CD4-positive, alpha-beta T cell treated with Interleukin-6 at 100 ng/mL for 8 hours (primary cell): ENCODE measurements around the gene LDB2.

Source experiments
- DNase-seq: peaks from one replicate; pipeline ENCODE4 v3.0.0-alpha.2; 2020; ENCODE audit warnings: mixed read lengths, low spot score

LDB2 gene

GRCh38 chr4:16884673-16885460 lies 13.6 kb downstream of the LDB2 start:
- no peak for DNase-seq

- DNase-seq: no peak
These were observed 14.6 kb downstream of the LDB2 start for GRCh38 chr4:16883806-16884205.

DNA sequence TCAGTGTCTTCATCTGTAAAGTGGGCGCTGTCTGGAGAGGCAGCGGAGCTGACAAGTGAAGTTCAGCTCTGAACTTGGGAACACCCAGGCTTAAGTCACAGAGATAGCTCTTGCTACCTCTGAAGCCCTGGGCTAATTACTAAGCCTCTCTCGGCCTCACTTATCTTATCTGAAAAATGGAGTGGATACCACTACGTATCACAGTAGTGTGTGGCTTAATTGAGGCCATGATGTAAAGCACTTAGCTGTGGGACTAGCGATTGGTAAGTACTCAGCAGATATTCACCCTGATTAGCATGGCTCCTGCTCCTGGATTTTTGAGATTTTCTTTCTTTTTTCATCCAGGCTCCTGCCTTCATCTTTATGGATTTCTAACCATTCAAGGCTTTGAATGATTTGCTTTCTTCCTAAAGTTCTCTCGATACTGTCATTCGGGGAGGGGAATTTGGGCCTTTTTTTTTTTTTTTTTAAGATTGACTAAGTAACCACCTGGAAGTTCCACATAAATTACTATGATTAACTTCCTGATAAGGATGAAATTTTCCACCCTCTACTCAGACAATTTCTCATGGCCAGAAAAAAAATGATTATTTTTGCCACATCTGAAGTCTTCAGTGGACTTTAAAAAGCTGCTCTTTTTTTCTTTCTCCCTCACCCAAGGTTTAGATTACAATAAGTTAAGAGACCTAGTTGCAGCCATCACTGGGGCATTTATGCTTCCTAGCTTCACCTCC lies 17.1 kb downstream of the LDB2 start:
- DNase-seq: no peak

GRCh38 chr4:16875487-16875886 lies 23.0 kb downstream of the LDB2 start:
- DNase-seq: no peak

- DNase-seq: no peak
These were observed 28.7 kb downstream of the LDB2 start for GRCh38 chr4:16869594-16870245.

- DNase-seq: no peak
These were observed 29.8 kb downstream of the LDB2 start for GRCh38 chr4:16868674-16869073.

GRCh38 chr4:16867827-16868226 lies 30.6 kb downstream of the LDB2 start:
- no peak for DNase-seq

GRCh38 chr4:16866974-16867373 lies 31.5 kb downstream of the LDB2 start:
- DNase-seq: no peak

DNA sequence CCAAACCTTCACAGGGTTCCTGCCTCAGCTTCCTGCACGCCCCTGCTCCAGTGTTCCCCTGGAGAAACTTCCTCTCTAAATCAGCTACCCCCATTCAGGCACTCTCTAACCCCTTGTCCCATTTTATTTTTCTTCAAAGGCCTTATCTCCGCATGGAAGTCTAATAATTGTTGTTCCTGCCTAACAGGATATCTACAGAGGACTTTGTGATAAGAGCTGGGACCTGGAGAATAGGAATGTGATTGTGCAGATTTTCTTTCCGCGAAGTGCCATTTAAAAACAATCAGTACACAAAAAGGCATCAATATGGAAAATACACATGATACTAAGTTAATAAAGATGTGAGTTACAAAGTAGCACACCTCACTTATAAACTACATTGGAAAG lies 32.6 kb downstream of the LDB2 start:
- DNase-seq: no peak

DNA sequence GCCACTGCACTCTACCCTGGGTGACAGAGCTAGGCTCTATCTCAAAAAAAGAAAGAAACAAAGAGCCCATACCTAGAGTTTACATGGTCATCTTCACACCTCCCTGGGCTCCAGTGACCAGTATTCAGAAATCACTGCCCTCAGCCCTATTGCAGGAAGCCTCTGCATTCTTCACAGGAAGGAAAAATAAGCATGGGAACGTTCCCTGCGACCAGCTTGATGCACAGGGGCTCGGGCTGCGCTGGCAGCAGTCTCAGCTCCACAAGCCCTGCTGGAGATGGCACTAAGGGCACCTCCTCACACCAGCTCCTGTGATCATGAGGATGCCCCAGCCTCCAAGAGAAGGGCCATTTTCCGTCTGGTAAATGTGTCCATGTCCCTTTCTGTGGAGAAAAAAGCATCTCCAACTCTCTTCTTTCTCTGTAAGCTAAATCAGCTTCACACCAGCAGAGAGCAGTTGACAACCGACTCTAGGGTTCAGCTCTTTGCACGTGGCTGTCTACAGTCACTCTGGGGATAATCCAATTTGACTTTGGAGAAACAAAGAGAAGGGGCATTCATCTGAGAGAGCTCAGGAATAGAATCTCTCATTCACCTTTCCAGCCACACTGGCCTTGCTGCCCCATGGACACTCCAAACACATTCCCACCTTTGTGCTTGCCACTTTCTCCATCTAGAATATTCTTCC lies 33.1 kb downstream of the LDB2 start:
- no peak for DNase-seq

DNA sequence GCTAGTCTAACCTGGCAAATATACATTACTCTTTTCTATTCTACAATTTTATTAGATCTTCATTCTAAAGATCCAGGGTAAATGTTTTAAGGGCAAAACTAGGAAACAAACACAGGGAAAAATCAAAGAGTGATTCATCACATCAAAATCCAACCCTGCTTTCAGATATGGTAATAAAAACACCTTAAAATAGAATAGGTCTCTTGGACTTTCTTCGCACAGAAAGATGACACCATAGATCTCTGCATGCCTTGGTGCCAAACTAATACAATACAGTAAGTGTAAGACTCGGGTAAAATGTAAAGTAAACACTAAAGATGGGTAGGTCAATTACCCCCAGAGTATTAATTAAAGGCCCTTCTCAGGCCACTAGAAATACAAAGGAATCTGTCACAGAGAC lies 34.2 kb downstream of the LDB2 start:
- no peak for DNase-seq

- no peak for DNase-seq
These were observed 35.7 kb downstream of the LDB2 start for GRCh38 chr4:16862697-16863096.

DNA sequence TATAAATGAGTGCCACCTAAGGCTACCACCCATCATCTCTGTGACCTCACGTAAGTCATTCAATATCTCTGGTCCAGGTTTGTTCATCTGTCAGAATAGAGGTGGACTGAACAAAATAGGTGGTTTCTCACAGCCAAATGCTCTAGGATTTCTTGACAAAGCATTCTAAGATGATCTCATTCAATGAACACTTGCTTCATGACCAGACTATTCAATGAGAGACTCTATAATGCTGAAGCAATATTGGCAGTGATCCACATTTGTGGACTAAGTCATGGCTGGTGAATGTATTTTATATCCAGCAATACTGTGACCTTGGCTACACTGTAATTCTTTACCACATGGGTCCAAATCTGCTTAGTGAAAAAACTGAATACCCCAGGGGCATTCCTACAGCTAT lies 37.9 kb downstream of the LDB2 start:
- no peak for DNase-seq

GRCh38 chr4:16859031-16859430 lies 39.4 kb downstream of the LDB2 start:
- no peak for DNase-seq

DNA sequence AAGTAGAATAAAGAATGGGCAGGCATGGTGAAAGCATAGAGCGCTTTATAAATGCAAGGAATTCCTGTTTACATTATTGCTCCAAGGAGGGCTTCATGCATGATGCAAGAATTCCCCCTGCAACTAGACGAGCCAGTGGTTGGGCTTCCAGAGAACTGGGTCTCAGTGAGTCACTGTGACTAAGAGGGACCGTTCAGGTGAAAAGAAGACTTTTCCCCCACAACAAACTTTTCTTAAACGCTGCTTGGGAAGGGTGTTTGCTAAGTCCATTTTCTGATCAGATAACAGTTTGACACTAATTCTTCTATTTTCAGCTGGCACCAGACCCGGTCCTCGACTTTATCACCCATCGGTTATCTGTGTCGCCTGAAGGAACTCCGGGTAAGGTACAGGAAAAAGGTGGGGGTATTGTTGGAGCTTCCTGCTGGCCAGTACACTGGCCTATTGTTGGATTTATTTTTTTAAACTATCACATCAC lies 40.1 kb downstream of the LDB2 start:
- DNase-seq: no peak

DNA sequence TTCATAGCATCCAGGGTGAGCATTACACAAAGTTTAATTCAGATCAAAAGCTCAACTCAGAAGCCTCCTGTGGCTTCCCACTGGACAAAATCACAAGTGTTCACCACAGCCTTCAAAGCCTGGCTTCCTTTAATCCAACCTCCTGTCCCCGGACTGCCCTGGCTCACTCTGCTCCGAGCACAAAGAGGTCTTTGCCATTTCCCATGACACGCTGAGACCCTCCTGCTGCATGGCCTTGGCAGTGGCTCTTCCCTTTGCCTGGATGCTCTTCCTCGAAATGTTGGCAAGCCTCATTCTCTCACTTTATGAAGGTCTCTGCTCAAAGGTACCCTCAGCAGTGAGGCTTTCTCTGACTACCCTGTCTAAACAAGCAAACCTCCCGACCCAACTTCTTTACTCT lies 41.0 kb downstream of the LDB2 start:
- no peak for DNase-seq

DNA sequence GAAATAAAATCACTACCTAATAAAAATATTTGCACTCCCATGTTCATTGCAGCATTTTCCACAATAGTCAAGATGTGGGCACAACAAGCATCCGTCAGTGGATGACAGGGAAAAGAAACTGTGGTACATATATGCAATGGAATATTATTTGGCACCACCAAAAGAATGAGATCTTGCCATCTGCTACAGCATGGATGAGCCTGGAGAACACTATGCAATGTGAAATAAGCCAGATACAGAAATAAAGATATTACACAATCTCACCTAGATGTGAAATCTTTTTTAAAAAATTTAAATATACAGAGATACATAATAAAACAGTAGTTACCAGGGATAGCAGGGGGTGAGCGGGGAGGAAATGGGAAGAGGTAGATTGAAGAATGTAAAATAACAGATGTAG lies 44.8 kb downstream of the LDB2 start:
- DNase-seq: no peak

DNA sequence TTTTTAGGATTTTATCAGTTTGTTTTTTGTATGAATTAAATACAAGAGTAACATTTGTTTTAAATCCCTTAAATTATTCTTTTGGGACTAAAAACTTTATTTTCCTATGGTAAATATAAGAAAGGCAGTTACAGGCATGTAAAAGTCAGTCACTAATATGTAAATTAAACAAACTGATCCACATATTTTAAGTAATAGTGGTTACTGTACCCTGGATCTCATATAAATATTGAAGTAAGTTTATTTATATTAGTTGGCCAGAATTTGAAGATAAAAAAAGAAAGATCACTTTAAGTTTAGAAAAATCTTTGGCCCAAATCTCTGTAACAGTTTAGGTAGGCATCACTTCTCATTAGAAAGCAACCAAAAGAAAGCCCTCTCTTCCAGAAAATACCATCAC lies 45.8 kb downstream of the LDB2 start:
- DNase-seq: no peak

GRCh38 chr4:16852228-16852627 lies 46.2 kb downstream of the LDB2 start:
- DNase-seq: no peak

GRCh38 chr4:16846540-16847117 lies 51.8 kb downstream of the LDB2 start:
- DNase-seq: no peak

- no peak for DNase-seq
These were observed 53.4 kb downstream of the LDB2 start for GRCh38 chr4:16844816-16845586.
